Adrenal gland (tissue), 12 donors: ENCODE measurements around the gene IFNAR1. TPM values are rescaled to one million over a fixed set of nuclear protein-coding genes. Genes with fewer than 3 reads are reported as not detected.
A peak's percentile ranks its signal among the peaks of the same experiment; 100 is the strongest.

ENCODE experiments used
- DNase-seq, 7 donors: peaks; one replicate each; pipeline ENCODE4 v3.0.0-alpha.2; 2019 to 2020
- H3K27ac ChIP-seq, 5 donors: fragments of 200-600 bp; sonication (generic) in 4 of 5; 1 replicate in 3 of 5; 2 replicates in 2 of 5; pipeline versions ENCODE4 v1.5.1 to v1.8.0; 2016 to 2020; ENCODE audit warnings: mild to moderate bottlenecking in 1 of 5
- H3K27me3 ChIP-seq: fragments of 200-600 bp; 2 replicates; pipeline ENCODE4 v1.8.0; 2021
- H3K36me3 ChIP-seq, 2 donors: fragments of 200-600 bp; replicated peaks in 1 of 2; 1 replicate in 1 of 2; 2 replicates in 1 of 2; pipeline versions ENCODE4 v1.5.1 to v1.8.0; 2018 to 2022
- H3K4me1 ChIP-seq, 2 donors: fragments of 200-600 bp; replicated peaks in 1 of 2; 1 replicate in 1 of 2; 2 replicates in 1 of 2; pipeline versions ENCODE4 v1.5.1 to v1.8.0; 2018 to 2021
- H3K4me3 ChIP-seq, 4 donors: fragments of 200-600 bp; sonication (generic) in 3 of 4; one replicate each; pipeline ENCODE4 v1.5.1; 2016 to 2018
- H3K9me3 ChIP-seq, 3 donors: fragments of 200-600 bp; sonication (generic) in 1 of 3; replicated peaks in 1 of 3; 1 replicate in 2 of 3; 2 replicates in 1 of 3; pipeline versions ENCODE4 v1.5.1 to v1.8.0; 2016 to 2021
- POLR2A ChIP-seq, 2 donors: fragments of 450-650 bp; IDR thresholded peaks; one replicate each; pipeline ENCODE4 v1.6.1; 2017; ENCODE audit warnings: antibody characterized with exemption in 2 of 2, mild to moderate bottlenecking in 2 of 2, moderate library complexity in 1 of 2
- WGBS, 4 donors: extraction: QIAGEN DNeasy Blood & Tissue Kit in 2 of 4; methylation state at CpG; one replicate each; pipeline versions ENCODE4 v1.1.5 to v1.1.7; 2013 to 2017; 5-methylcytosine and 5-hydroxymethylcytosine counted together
- intact Hi-C, 2 donors: fragments of 100-400 bp; cut with DNase I; formaldehyde crosslinking; loops; one replicate each; pipeline versions ENCODE4 v1.14.1 to v1.15.0; 2022 to 2023
- polyA plus RNA-seq, 3 donors: library from polyadenylated mRNA; stranded (reverse); fragments of 200-250 nt in 2 of 3; fragments of 350-450 nt in 1 of 3; fragmentation: Illumina TruSeq in 1 of 3; extraction: RNeasy Lipid Tissue Mini Kit (QIAGEN cat#74804) in 1 of 3; gene quantifications; one replicate each; pipeline ENCODE4 v1.2.3, GENCODE V29; 2013 to 2014
- total RNA-seq, 9 donors: library from RNA; depleted of rRNA in 4 of 9; stranded (reverse); fragments of >200 nt in 4 of 9; fragments of 120-200 nt in 1 of 9; fragmentation: NEBNext Ultra II Directional in 1 of 9; extraction: Animal tissue kit (Norgen Biotek cat#: 25700) in 1 of 9; gene quantifications; one replicate each; pipeline versions ENCODE4 v1.1.0 to v1.2.4, GENCODE V29; 2013 to 2023
- TF ChIP-seq, protein P1 (sequence below), 6 experiments: fragments of 450-650 bp in 4 of 6; fragments of 200-600 bp in 2 of 6; sonication (generic) in 1 of 6; IDR thresholded peaks; 1 replicate in 5 of 6; 2 replicates in 1 of 6; pipeline versions ENCODE4 v1.5.1 to v1.8.0; 2016 to 2021; ENCODE audit warnings: antibody characterized with exemption in 6 of 6, mild to moderate bottlenecking in 2 of 6, moderate library complexity in 1 of 6
- donor health status: healthy with polysubstance abuse.
- donor health status: Bipolar disorder and iron deficiency.
- donor health status: DM: yes; HTN: yes; CAD: no.
- donor health status: DM: no; HTN: no; CAD: no.
- donor health status: DM: no; HTN: no; CAD: no.
- donor health status: DM: yes; HTN: yes; CAD: no.

Gene IFNAR1
- total and polyA plus RNA-seq, 12 donors: 7.3 to 71.2 (median 32.8) TPM

DNA sequence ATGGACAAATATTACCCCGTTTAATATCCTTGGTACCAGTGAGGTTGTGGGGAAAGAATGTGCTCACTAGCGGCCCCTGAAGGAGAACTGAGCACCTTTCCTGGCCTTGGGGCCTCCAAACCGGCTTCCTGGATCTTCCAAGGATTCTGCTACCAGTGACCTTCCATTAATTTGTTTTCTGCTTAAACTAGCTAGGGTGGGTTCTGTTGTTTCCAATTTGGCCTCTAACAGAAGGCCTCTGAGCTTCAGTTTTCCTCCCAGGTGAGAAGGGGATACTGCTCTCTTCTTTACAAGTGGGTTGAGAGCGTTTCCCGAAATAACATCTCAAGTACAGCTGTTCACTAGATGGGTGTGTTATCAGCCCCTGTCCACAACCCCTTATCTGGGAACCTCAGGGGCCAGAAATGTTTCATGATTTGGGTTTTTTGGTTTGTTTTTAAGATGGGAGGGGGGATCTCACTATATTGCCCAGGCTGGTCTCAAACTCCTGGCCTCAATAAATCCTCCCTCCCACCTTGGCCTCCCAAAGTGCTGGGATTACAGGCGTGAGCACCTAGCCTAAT, 61.5 kb downstream of the IFNAR1 start:
- H3K4me3 ChIP-seq: no peak overlapping the region
- intact Hi-C loops: no loop called here
- H3K36me3 ChIP-seq: no peaks in the 10 kb centered on the region
- no peaks in the 10 kb centered on the region for H3K9me3 ChIP-seq
- H3K4me1 ChIP-seq: peaks cover 15 to 16% of the 10 kb centered on the region in 2 donors
- H3K27ac ChIP-seq: no peak overlapping the region
- 69 to 78% (median 72%) methylated on average over 6 of the region's 6 CpGs for WGBS, 4 donors
- no peaks in the 10 kb centered on the region for H3K27me3 ChIP-seq
- DNase-seq: no peak
- TF ChIP-seq, protein P1, sequence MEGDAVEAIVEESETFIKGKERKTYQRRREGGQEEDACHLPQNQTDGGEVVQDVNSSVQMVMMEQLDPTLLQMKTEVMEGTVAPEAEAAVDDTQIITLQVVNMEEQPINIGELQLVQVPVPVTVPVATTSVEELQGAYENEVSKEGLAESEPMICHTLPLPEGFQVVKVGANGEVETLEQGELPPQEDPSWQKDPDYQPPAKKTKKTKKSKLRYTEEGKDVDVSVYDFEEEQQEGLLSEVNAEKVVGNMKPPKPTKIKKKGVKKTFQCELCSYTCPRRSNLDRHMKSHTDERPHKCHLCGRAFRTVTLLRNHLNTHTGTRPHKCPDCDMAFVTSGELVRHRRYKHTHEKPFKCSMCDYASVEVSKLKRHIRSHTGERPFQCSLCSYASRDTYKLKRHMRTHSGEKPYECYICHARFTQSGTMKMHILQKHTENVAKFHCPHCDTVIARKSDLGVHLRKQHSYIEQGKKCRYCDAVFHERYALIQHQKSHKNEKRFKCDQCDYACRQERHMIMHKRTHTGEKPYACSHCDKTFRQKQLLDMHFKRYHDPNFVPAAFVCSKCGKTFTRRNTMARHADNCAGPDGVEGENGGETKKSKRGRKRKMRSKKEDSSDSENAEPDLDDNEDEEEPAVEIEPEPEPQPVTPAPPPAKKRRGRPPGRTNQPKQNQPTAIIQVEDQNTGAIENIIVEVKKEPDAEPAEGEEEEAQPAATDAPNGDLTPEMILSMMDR (IDR thresholded peaks at IDR 0.05): no peak
- TF ChIP-seq POLR2A (IDR thresholded peaks at IDR 0.05): no peak

DNA sequence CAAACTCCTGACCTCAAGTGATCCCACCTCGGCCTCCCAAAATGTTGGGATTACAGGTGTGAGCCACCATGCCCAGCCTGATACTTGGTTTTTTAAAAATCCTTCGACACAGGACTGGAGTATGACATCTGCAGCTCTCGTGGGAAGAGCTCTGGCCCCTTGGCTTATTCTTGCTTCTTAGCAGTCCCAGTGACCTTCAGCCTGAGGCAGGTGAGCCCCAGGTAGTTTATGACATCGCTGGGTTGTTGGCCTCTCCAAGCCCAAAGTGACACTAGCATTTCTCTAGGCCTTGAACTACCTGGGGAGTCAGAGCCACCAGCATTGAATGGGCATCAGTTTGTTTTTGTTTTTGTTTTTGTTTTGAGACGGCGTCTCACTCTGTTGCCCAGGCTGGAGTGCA, 62.5 kb downstream of the IFNAR1 start:
- no peaks in the 10 kb centered on the region for H3K9me3 ChIP-seq
- WGBS, 4 donors: 86 to 95% (median 93%) methylated on average over 6 of the region's 6 CpGs
- intact Hi-C loops: no loop called here
- H3K4me3 ChIP-seq: no peak overlapping the region
- TF ChIP-seq, protein P1 (IDR thresholded peaks at IDR 0.05): no peak
- TF ChIP-seq POLR2A (IDR thresholded peaks at IDR 0.05): no peak
- H3K27me3 ChIP-seq: no peaks in the 10 kb centered on the region
- no peaks in the 10 kb centered on the region for H3K36me3 ChIP-seq
- H3K27ac ChIP-seq: no peak overlapping the region
- DNase-seq: no peak
- peaks cover 15% of the 10 kb centered on the region in 2 donors for H3K4me1 ChIP-seq

DNA sequence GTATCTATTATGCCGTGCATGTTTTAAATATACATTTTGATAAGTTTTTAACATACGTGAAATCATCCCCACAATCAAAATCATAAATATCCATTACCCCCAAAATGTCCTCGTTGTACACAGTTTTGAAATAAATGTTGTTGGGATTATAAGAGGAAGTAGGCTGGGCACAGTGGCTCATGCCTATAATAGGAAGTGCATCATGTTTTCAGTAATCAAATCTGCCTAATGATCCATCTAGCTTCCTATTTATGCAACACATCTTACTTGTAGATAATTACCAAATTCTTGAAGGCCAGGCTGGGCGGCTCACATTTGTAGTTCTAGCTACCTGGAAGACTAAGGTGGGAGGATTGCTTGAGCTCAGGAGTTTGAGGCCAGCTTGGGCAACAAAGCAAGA, 63.4 kb downstream of the IFNAR1 start:
- H3K4me3 ChIP-seq: no peak overlapping the region
- H3K36me3 ChIP-seq: no peaks in the 10 kb centered on the region
- intact Hi-C loops: no loop called here
- peak overlapping the region in 1 of 5 donors; percentile 29 for H3K27ac ChIP-seq
- no peak for DNase-seq
- WGBS, 4 donors: 69 to 79% (median 76%) methylated on average over 4 of the region's 4 CpGs
- H3K9me3 ChIP-seq: no peaks in the 10 kb centered on the region
- H3K4me1 ChIP-seq: peaks cover 6% of the 10 kb centered on the region in 2 donors
- TF ChIP-seq, protein P1 (IDR thresholded peaks at IDR 0.05): no peak
- no peak for TF ChIP-seq POLR2A (IDR thresholded peaks at IDR 0.05)
- no peaks in the 10 kb centered on the region for H3K27me3 ChIP-seq

DNA sequence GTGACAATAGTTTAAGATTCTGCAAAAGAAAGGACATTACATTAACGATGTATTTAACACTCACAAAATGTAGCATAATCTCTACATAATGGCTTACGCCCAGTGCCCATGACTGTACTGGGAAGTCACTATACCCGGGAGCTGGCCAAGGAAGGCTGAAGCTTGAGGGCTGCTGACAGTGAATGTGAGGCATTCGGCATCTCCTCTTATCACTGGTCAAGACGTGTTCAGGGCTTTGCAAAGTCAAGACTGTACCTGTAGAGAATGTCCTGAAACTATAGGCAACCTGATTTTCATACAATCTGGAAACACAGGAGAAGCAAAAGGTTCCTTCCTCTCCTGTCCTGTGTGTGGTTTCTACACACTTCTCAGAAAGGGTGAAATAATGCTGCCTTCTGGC, 65.7 kb downstream of the IFNAR1 start:
- Histone ChIP-seq H3K27me3 (no peaks in the 10 kb centered on the region), H3K4me1 (no peaks in the 10 kb centered on the region), H3K9me3 (no peaks in the 10 kb centered on the region), H3K27ac (no peak overlapping the region), H3K36me3 (no peaks in the 10 kb centered on the region), H3K4me3 (no peak overlapping the region)
- WGBS, 4 donors: 75 to 88% (median 84%) methylated on average over 5 of the region's 5 CpGs
- intact Hi-C loops: no loop called here
- TF ChIP-seq POLR2A (IDR thresholded peaks at IDR 0.05): no peak
- TF ChIP-seq, protein P1 (IDR thresholded peaks at IDR 0.05): no peak
- DNase-seq: no peak
